Measurements from ENCODE around the gene C1GALT1C1. TPM values are rescaled to one million over a fixed set of nuclear protein-coding genes. Genes with fewer than 3 reads are reported as not detected.

C1GALT1C1 gene
- total RNA-seq, 1 donor from 2014 or later = 12.7 TPM

DNA sequence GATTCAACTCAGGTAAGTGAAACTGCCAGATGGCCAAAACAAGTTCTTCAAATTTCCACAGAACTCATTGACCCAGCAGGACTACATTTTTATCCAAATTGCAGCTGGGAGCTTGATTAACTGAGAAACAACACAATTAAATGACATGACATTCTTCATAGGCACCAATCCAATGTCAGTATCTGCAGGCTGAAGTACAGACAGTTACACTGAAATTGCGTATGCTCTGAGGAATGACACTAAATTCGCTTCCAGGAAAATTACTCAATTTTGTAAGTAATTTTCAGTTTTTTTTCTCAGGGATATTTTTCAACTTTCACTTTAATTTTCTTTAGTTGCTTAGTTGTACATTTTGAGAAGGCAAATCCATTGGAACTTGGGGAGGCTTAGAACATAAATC, 4.5 kb downstream of the C1GALT1C1 start:
- no peaks in the 10 kb centered on the region for H3K36me3 Mint-ChIP-seq (ENCODE audit: low read depth, unreplicated experiment)
- no peaks in the 10 kb centered on the region for H3K27me3 ChIP-seq (ENCODE audit: insufficient read depth, low read length)
- H3K79me2 ChIP-seq (ENCODE audit: insufficient read depth, low read length) = peaks cover 14% of the 10 kb centered on the region
- FAIRE-seq (no peak), DNase-seq (ENCODE audit: low read depth) (no peak)
- H3K4me1 ChIP-seq (ENCODE audit: insufficient read depth, low read length) = no peaks in the 10 kb centered on the region
- H3K27ac ChIP-seq (ENCODE audit: low read depth, low read length) = no peak overlapping the region
- no peaks in the 10 kb centered on the region for H3K9me3 ChIP-seq (ENCODE audit: insufficient read depth, low read depth, low read length)
- H3K9ac ChIP-seq (ENCODE audit: low read length) = no peak overlapping the region
- no peak overlapping the region for H3K27ac Mint-ChIP-seq (ENCODE audit: unreplicated experiment)
- H3K4me3 ChIP-seq (ENCODE audit: insufficient read depth, low read depth, low read length) = no peak overlapping the region
- H3K36me3 ChIP-seq (ENCODE audit: insufficient read depth, low read length) = no peaks in the 10 kb centered on the region
- H3K4me3 Mint-ChIP-seq (ENCODE audit: unreplicated experiment) = no peak overlapping the region
- no peak for TF ChIP-seq EZH2 (IDR thresholded peaks at IDR 0.05; ENCODE audit: insufficient read depth, low read length)
- TF ChIP-seq CTCF (IDR thresholded peaks at IDR 0.05; ENCODE audit: insufficient read depth, low read depth, low read length) = no peak
- H3K9me3 Mint-ChIP-seq (ENCODE audit: unreplicated experiment) = no peaks in the 10 kb centered on the region
- no peak overlapping the region for H2AFZ ChIP-seq (ENCODE audit: low read depth, low read length)
- no peaks in the 10 kb centered on the region for H3K4me1 Mint-ChIP-seq (ENCODE audit: low read depth, unreplicated experiment)
- no peaks in the 10 kb centered on the region for H4K20me1 ChIP-seq (ENCODE audit: insufficient read depth, low read length)
- no peak overlapping the region for H3K4me2 ChIP-seq (ENCODE audit: low read length)
- H3K27me3 Mint-ChIP-seq (ENCODE audit: low read depth, unreplicated experiment) = no peaks in the 10 kb centered on the region

- H3K4me3 ChIP-seq (ENCODE audit: insufficient read depth, low read depth, low read length) = no peak overlapping the region
- no peaks in the 10 kb centered on the region for H3K4me1 Mint-ChIP-seq (ENCODE audit: low read depth, unreplicated experiment)
- no peaks in the 10 kb centered on the region for H3K4me1 ChIP-seq (ENCODE audit: insufficient read depth, low read length)
- H3K36me3 Mint-ChIP-seq (ENCODE audit: low read depth, unreplicated experiment) = no peaks in the 10 kb centered on the region
- no peak overlapping the region for H3K27ac ChIP-seq (ENCODE audit: low read depth, low read length)
- H3K27ac Mint-ChIP-seq (ENCODE audit: unreplicated experiment) = no peak overlapping the region
- no peak overlapping the region for H3K4me3 Mint-ChIP-seq (ENCODE audit: unreplicated experiment)
- DNase-seq (ENCODE audit: low read depth) = no peak
- H3K9me3 ChIP-seq (ENCODE audit: insufficient read depth, low read depth, low read length) = no peaks in the 10 kb centered on the region
- no peak overlapping the region for H3K4me2 ChIP-seq (ENCODE audit: low read length)
- no peaks in the 10 kb centered on the region for H3K9me3 Mint-ChIP-seq (ENCODE audit: unreplicated experiment)
- no peak overlapping the region for H3K9ac ChIP-seq (ENCODE audit: low read length)
- H3K27me3 Mint-ChIP-seq (ENCODE audit: low read depth, unreplicated experiment) = no peaks in the 10 kb centered on the region
- H3K27me3 ChIP-seq (ENCODE audit: insufficient read depth, low read length) = no peaks in the 10 kb centered on the region
- TF ChIP-seq CTCF (IDR thresholded peaks at IDR 0.05; ENCODE audit: insufficient read depth, low read depth, low read length) (no peak), EZH2 (IDR thresholded peaks at IDR 0.05; ENCODE audit: insufficient read depth, low read length) (no peak)
- no peaks in the 10 kb centered on the region for H3K79me2 ChIP-seq (ENCODE audit: insufficient read depth, low read length)
- no peaks in the 10 kb centered on the region for H4K20me1 ChIP-seq (ENCODE audit: insufficient read depth, low read length)
- peaks cover 5% of the 10 kb centered on the region for H3K36me3 ChIP-seq (ENCODE audit: insufficient read depth, low read length)
- H2AFZ ChIP-seq (ENCODE audit: low read depth, low read length) = no peak overlapping the region
- FAIRE-seq = no peak
Measured at GRCh38 chrX:120617996-120618630, 11.7 kb downstream of the C1GALT1C1 start.

- Histone ChIP-seq H3K4me2 (ENCODE audit: low read length) (no peak overlapping the region), H3K9me3 (ENCODE audit: insufficient read depth, low read depth, low read length) (no peaks in the 10 kb centered on the region), H3K27me3 (ENCODE audit: insufficient read depth, low read length) (no peaks in the 10 kb centered on the region), H3K79me2 (ENCODE audit: insufficient read depth, low read length) (no peaks in the 10 kb centered on the region), H2AFZ (ENCODE audit: low read depth, low read length) (no peak overlapping the region), H4K20me1 (ENCODE audit: insufficient read depth, low read length) (no peaks in the 10 kb centered on the region), H3K9ac (ENCODE audit: low read length) (no peak overlapping the region), H3K4me1 (ENCODE audit: insufficient read depth, low read length) (no peaks in the 10 kb centered on the region), H3K4me3 (ENCODE audit: insufficient read depth, low read depth, low read length) (no peak overlapping the region), H3K36me3 (ENCODE audit: insufficient read depth, low read length) (peaks cover 10% of the 10 kb centered on the region), H3K27ac (ENCODE audit: low read depth, low read length) (no peak overlapping the region)
- DNase-seq (ENCODE audit: low read depth) (no peak), FAIRE-seq (peak; percentile 55)
- Mint-ChIP-seq H3K36me3 (ENCODE audit: low read depth, unreplicated experiment) (no peaks in the 10 kb centered on the region), H3K4me1 (ENCODE audit: low read depth, unreplicated experiment) (no peaks in the 10 kb centered on the region), H3K27me3 (ENCODE audit: low read depth, unreplicated experiment) (no peaks in the 10 kb centered on the region), H3K9me3 (ENCODE audit: unreplicated experiment) (no peaks in the 10 kb centered on the region), H3K4me3 (ENCODE audit: unreplicated experiment) (no peak overlapping the region), H3K27ac (ENCODE audit: unreplicated experiment) (no peak overlapping the region)
- TF ChIP-seq EZH2 (IDR thresholded peaks at IDR 0.05; ENCODE audit: insufficient read depth, low read length) (no peak), CTCF (IDR thresholded peaks at IDR 0.05; ENCODE audit: insufficient read depth, low read depth, low read length) (no peak)
Measured at GRCh38 chrX:120614816-120615215, 15.0 kb downstream of the C1GALT1C1 start.
